OCI-LY1 (cell line): ENCODE results near the gene RPL18A.

ENCODE experiments used
- H2AFZ ChIP-seq: fragments of 200-600 bp; sonication (generic), shearing (Covaris generic); 2 replicates; pipeline ENCODE4 v1.6.0; 2014; ENCODE audit warnings: antibody characterized with exemption, mild to moderate bottlenecking, low read length
- H3F3A ChIP-seq: fragments of 200-600 bp; sonication (generic), shearing (Covaris generic); 2 replicates; pipeline ENCODE4 v1.6.0; 2014; ENCODE audit warnings: mild to moderate bottlenecking, antibody characterized with exemption, low read length, moderate library complexity; ENCODE audit not compliant: insufficient read depth
- H3K27ac ChIP-seq: fragments of 200-600 bp; sonication (generic); 2 replicates; pipeline ENCODE4 v1.5.1; 2014; ENCODE audit warnings: low read length, mixed run types, mild to moderate bottlenecking, low read depth; ENCODE audit not compliant: poor library complexity, severe bottlenecking
- H3K27me3 ChIP-seq: fragments of 200-600 bp; sonication (generic); 2 replicates; pipeline ENCODE4 v1.6.0; 2014; ENCODE audit warnings: antibody characterized with exemption, mild to moderate bottlenecking, low read length, moderate library complexity; ENCODE audit not compliant: insufficient read depth
- H3K36me3 ChIP-seq: fragments of 200-600 bp; sonication (generic); 2 replicates; pipeline ENCODE4 v1.6.1; 2014; ENCODE audit warnings: mild to moderate bottlenecking, antibody characterized with exemption, low read length, moderate library complexity, mixed read lengths; ENCODE audit not compliant: insufficient read depth
- H3K4me1 ChIP-seq: fragments of 200-600 bp; sonication (generic); 2 replicates; pipeline ENCODE4 v1.5.1; 2014; ENCODE audit warnings: mild to moderate bottlenecking, low read length, moderate library complexity; ENCODE audit not compliant: insufficient read depth, severe bottlenecking
- H3K4me2 ChIP-seq: fragments of 200-600 bp; sonication (generic), shearing (Covaris generic); 2 replicates; pipeline ENCODE4 v1.6.1; 2014; ENCODE audit warnings: low read length
- H3K4me3 ChIP-seq: fragments of 200-600 bp; sonication (generic); 2 replicates; pipeline ENCODE4 v1.5.1; 2014; ENCODE audit warnings: low read length, low read depth, mild to moderate bottlenecking, mixed read lengths; ENCODE audit not compliant: poor library complexity, severe bottlenecking
- H3K79me2 ChIP-seq: fragments of 200-600 bp; shearing (Covaris generic); 2 replicates; pipeline ENCODE4 v1.6.1; 2016; ENCODE audit warnings: mixed run types, low read length, mixed read lengths; ENCODE audit not compliant: insufficient read depth
- H3K9ac ChIP-seq: fragments of 200-600 bp; sonication (generic), shearing (Covaris generic); 2 replicates; pipeline ENCODE4 v1.6.1; 2014; ENCODE audit warnings: mild to moderate bottlenecking, low read length, mixed read lengths
- H3K9me2 ChIP-seq: fragments of 200-600 bp; sonication (generic), shearing (Covaris generic); 2 replicates; pipeline ENCODE4 v1.6.1; 2014; ENCODE audit warnings: low read depth, mild to moderate bottlenecking, low read length, mixed read lengths
- H3K9me3 ChIP-seq: fragments of 200-600 bp; shearing (Covaris generic); 2 replicates; pipeline ENCODE4 v1.6.1; 2014; ENCODE audit warnings: low read length, mixed read lengths
- H4K20me1 ChIP-seq: fragments of 200-600 bp; sonication (generic), shearing (Covaris generic); 2 replicates; pipeline ENCODE4 v1.6.0; 2016; ENCODE audit warnings: mild to moderate bottlenecking, low read length; ENCODE audit not compliant: insufficient read depth
- EZH2 ChIP-seq: fragments of 200-600 bp; sonication (generic), shearing (Covaris generic); IDR thresholded peaks from 2 replicates; pipeline ENCODE4 v1.8.0; 2017; ENCODE audit warnings: borderline replicate concordance, mixed run types, mild to moderate bottlenecking, antibody characterized with exemption, low read length, moderate library complexity, mixed read lengths
- TF ChIP-seq, protein P1 (sequence below): fragments of 200-600 bp; sonication (generic), shearing (Covaris generic); IDR thresholded peaks from 2 replicates; pipeline ENCODE4 v1.5.1; 2017; ENCODE audit warnings: mild to moderate bottlenecking, antibody characterized with exemption, low read length, moderate library complexity, mixed read lengths

The RPL18A gene

GRCh38 chr19:17834350-17835181 is 25.1 kb upstream of the RPL18A start:
- Histone ChIP-seq H3K27me3 (no peaks in the 10 kb centered on the region), H3K27ac (no peak overlapping the region), H3K9me3 (no peaks in the 10 kb centered on the region), H3K9ac (no peak overlapping the region), H3K9me2 (no peaks in the 10 kb centered on the region), H3K36me3 (no peaks in the 10 kb centered on the region), H3K4me1 (no peaks in the 10 kb centered on the region), H2AFZ (no peak overlapping the region), H4K20me1 (no peaks in the 10 kb centered on the region), H3K79me2 (no peaks in the 10 kb centered on the region), H3F3A (no peaks in the 10 kb centered on the region), H3K4me3 (no peak overlapping the region), H3K4me2 (no peak overlapping the region)
- TF ChIP-seq, protein P1, sequence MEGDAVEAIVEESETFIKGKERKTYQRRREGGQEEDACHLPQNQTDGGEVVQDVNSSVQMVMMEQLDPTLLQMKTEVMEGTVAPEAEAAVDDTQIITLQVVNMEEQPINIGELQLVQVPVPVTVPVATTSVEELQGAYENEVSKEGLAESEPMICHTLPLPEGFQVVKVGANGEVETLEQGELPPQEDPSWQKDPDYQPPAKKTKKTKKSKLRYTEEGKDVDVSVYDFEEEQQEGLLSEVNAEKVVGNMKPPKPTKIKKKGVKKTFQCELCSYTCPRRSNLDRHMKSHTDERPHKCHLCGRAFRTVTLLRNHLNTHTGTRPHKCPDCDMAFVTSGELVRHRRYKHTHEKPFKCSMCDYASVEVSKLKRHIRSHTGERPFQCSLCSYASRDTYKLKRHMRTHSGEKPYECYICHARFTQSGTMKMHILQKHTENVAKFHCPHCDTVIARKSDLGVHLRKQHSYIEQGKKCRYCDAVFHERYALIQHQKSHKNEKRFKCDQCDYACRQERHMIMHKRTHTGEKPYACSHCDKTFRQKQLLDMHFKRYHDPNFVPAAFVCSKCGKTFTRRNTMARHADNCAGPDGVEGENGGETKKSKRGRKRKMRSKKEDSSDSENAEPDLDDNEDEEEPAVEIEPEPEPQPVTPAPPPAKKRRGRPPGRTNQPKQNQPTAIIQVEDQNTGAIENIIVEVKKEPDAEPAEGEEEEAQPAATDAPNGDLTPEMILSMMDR, result no peak
- TF ChIP-seq EZH2, result no peak

DNA sequence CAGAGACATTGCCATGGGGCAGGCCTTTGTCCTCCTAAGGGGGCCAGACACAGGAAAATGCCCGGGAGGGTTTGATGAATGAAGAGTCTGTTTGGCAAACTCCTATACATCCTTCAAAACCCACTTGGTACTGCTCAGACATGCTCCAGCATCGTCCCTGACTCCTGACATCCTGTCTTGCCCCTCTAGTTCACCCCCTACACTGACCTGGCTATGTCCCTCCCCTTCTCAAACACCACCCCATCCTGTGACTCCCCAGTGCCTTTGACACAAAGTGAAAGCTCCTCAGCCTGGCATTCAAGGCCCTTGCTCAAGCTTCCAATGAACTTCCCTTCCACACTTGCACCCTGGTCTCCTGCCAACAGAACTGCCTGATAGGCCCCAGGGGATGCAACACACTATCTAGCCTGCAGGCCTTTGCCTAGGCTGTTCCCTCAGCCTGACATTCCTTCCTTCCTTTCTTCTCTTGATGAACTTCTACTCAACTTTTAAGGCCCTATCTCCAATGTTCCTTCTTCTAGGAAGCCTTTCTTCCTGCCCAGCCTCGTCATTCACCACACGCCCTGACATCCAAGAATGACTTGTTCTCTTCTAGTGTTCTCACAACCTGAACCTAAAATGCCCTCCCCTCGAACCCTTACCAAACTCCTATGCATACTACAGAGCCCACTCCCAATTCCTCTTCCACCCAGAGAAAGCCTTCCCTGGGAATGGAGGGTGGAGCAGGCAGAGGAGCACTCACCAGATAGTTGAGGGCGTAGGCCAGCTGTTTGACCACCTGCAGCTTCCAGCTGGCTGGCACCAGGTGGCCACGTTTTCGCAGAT is 24.3 kb upstream of the RPL18A start:
- no peaks in the 10 kb centered on the region for H3K27me3 ChIP-seq
- H3K79me2 ChIP-seq, result no peaks in the 10 kb centered on the region
- no peaks in the 10 kb centered on the region for H3K36me3 ChIP-seq
- no peak overlapping the region for H3K4me3 ChIP-seq
- no peaks in the 10 kb centered on the region for H3K4me1 ChIP-seq
- H3K9ac ChIP-seq, result no peak overlapping the region
- H3K9me2 ChIP-seq, result no peaks in the 10 kb centered on the region
- H2AFZ ChIP-seq, result no peak overlapping the region
- no peaks in the 10 kb centered on the region for H4K20me1 ChIP-seq
- H3K27ac ChIP-seq, result no peak overlapping the region
- no peak overlapping the region for H3K4me2 ChIP-seq
- H3F3A ChIP-seq, result no peaks in the 10 kb centered on the region
- TF ChIP-seq EZH2, result no peak
- TF ChIP-seq, protein P1, result no peak
- no peaks in the 10 kb centered on the region for H3K9me3 ChIP-seq

DNA sequence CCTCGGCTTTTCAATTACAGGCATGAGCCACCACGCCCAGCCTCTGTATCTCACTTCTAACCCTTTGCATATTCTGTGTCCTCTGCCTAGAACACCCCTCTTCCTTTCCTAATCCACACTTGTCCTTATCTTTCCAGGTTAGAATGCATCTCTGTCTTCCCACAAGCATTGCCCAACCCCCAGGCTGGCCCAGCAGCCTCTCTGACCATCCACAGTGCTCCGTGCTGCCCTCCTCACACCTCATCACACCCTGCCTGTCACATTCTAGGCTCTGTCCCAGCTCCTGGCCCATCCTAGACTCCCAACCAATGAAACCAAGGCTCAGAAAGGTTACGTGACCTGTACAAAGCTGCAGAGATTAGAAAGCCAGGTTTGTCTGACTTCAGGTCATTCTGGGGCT is 23.2 kb upstream of the RPL18A start:
- Histone ChIP-seq H2AFZ (no peak overlapping the region), H3K4me3 (no peak overlapping the region), H3K9me3 (no peaks in the 10 kb centered on the region), H3K9me2 (no peaks in the 10 kb centered on the region), H3K27ac (no peak overlapping the region), H3K36me3 (no peaks in the 10 kb centered on the region), H3K4me1 (no peaks in the 10 kb centered on the region), H3K4me2 (no peak overlapping the region), H3F3A (no peaks in the 10 kb centered on the region), H3K9ac (no peak overlapping the region), H3K27me3 (no peaks in the 10 kb centered on the region), H3K79me2 (no peaks in the 10 kb centered on the region), H4K20me1 (no peaks in the 10 kb centered on the region)
- TF ChIP-seq, protein P1, result no peak
- no peak for TF ChIP-seq EZH2
